HG03439 (cell line): Measurements from ENCODE around the gene ABCF2.

Source experiments
- ATAC-seq: cut with Tn5 transposase; IDR thresholded peaks from one replicate; pipeline ENCODE4 v1.9.1; 2021; ENCODE audit warnings: mild to moderate bottlenecking, moderate library complexity; ENCODE audit not compliant: unreplicated experiment

ABCF2 gene

DNA sequence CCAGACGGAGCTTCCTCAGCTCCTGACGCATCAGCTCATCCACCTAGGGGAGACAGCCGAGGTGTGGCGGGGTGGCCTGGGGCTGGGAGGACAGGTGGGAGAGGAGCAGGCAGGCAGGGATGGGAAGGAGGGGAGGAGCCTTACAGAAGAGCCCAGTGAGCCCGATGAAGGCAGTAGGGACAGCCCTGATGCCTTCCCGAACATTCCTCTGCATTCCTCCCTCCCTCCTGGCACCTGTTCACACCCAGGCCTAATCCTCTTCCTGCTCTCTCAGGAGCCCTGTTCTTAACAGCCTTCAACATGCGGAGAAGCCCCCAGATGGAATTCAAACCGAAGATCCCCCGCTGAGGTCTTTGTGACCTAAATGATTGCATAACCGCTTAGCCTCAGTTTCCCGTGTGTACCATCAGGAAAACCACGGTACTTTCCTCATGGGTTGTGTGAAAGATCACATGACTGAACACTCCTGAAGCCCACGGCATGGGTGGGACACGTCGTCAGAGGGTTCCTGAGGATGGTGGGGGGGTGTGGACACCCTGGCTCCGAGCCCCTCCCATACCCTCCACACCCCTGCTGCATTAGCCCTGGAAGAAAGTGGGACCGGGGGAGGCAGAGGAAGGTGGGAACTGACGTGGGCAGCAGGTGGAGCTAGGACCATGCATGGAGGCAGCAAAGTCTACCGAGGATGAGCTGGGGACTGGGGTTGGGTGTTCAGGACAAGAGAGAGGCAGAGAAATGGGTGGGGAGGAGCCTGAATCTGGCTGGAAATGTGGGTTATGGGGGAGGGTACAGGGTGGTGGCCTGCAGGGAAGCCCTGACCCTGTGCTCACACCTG is 31.2 kb downstream of the ABCF2 start:
- no peak for ATAC-seq

DNA sequence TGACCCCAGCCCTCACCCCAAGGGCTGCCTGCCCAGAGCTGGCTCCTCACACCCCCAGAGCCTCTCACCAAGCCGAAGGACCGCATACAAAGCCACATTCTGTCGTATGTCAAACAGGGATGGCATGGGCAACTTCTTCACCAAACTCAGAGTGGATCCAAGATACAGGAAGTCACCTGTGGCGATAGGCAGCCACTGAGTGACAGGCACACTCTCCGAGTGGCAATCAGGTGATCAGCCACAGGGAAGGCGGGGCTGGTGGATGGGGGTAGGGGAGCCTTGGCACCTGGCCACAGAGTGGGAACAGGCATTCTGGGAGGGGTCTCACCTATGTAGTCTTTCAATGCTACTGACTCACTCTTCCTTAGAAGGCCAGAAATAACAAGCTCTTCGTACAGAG is 32.8 kb downstream of the ABCF2 start:
- ATAC-seq: no peak

DNA sequence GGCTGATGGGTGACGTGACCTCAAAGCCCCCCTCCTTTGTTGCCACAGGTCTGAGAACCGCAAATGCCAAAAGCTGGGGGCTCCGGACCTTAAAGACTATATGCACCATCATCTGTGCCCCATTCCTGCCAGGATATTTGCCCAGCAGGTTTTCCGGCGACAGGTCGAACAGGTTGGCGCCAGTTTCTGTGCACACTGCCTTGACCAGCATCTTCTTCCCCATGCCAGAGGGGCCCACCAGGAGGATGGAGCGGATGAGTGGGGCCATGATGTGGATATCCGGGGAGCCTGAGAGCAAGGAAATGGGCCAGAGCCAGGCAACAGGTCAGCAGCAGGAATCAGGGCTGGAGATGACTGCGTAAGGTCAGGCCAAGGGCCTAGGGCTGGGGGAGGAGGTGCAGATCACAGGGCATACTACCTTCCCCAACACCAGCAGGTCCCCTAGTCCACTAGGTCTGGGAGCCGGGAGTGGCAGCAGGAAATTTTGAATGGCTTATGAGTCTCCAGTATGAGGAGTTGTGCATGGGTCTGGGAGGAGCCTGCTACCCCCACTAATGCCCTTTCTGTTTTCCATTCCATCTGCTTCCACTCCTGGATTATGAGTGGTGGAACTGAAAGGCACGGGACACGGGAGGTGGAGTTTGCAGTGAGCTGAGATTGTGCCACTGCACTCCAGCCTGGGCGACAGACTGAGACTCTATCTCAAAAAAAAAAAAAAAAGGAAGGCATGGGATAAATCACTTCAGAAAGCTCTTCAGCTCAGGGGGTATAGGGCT is 33.6 kb downstream of the ABCF2 start:
- ATAC-seq: no peak

DNA sequence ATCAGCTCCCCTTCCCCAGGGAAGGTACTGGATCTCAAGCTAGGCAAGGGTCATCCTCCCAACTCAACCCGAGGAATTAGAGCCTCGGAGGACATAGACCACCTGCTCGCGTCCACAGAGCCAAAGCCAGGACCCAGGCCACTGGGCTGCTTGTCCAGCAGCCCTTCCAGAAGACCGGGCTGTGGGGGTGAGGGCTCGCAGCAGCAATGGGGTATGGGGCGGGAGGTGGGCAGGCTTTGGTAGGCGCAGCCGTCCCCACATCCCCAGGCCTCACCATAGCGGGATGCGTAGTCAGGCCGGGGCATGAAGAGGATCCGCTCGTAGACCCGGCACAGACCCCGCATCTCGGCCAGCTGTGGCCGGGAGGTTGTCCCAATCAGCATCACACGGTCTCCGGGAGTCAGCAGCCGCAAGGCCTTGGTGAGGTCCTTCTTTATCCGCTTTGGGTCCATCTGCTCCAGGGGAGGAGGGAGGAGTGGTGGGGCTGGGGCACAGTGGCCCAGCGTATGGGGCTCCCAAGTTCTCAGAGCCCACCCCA is 34.9 kb downstream of the ABCF2 start:
- ATAC-seq: no peak

DNA sequence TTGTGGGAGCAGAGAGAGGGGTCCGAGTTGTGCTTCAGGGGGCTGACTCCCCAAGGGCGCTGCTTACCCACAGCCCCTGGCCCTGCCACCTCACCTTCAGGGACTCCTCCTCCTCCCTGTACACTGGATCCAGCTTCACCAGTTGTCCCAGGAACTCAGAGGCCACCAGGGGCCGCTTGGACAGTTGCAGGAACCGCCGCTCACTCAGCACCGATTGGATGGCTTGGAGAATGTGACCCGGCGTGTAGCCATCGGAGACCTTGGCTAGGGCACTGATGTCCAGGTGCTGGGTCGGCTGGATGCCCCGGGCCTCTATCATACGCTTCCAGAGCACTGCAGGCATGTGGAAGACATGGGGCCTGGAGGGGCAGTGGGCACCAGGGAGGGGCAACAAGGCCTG is 35.5 kb downstream of the ABCF2 start:
- no peak for ATAC-seq

DNA sequence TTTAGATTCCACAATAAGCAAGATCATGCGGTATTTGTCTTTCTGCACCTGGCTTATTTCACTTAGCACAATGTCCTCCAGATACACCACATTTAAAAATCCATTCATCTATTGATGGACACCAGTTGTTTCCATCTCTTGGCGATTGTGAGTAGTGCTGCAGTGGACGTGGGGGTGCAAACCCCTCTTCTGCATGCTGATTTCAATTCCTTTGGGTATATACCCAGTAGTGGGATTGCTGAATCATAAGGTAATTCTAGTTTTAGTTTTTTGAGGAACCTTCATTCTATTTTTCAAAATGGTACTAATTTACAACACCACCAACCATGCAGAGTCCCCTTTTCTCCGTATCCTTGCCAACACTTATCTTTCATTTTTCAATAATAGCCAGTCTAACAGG is 38.0 kb downstream of the ABCF2 start:
- no peak for ATAC-seq

DNA sequence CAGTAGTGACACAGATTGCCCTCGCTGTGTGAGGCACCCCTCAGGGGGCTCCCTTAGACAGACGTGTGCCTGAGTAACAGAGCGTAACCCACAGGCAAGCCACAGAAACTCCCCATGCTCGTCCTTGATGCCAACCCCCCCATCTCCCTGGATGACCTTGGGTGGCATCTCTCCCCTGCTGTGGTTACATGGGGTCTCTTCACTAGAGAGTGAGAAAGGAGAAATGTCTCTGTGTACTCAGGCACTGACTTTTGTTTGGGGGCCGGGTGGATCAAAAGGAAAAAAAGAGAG is 38.8 kb downstream of the ABCF2 start:
- no peak for ATAC-seq

DNA sequence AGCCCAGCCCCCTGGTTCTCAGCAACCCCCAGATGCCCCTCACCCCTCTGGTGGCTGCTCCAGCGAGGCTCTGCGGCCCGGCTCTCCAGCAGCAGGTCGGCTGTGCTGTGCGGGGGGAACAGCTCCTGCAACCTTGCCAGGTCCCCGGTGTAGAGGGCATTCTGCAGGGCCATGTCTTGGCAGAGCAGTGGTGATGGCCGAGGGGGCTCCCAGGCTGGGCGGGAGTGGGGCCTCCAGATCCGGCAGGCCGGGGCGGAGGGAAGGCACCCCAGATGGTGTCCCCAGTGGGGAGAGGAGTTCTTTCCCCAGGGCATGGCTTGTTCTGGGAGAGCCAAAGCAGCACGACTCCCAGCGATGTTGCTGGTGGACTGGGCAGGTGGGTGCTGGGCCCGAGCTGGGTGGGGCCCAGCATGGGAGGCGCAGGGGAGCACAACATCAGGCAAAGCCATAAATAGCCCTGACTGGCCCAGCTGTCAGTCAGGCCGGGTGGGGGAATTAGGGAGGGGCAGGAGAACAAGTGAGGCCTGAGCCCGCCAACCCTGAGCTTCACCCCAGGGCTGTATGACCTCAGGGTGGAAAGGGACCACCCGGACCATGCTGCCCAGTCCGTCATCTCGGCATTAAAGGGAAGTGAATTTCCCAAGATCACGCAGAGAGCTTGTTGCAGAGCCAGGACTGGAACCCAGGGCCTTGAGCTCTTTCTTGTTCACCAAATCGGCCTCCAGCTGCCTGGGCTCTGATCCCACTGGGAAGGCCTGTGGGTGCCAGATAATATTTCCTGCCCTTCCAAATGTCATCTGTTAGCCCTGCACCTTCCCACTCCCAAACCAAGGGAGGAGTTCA is 39.4 kb downstream of the ABCF2 start:
- no peak for ATAC-seq

DNA sequence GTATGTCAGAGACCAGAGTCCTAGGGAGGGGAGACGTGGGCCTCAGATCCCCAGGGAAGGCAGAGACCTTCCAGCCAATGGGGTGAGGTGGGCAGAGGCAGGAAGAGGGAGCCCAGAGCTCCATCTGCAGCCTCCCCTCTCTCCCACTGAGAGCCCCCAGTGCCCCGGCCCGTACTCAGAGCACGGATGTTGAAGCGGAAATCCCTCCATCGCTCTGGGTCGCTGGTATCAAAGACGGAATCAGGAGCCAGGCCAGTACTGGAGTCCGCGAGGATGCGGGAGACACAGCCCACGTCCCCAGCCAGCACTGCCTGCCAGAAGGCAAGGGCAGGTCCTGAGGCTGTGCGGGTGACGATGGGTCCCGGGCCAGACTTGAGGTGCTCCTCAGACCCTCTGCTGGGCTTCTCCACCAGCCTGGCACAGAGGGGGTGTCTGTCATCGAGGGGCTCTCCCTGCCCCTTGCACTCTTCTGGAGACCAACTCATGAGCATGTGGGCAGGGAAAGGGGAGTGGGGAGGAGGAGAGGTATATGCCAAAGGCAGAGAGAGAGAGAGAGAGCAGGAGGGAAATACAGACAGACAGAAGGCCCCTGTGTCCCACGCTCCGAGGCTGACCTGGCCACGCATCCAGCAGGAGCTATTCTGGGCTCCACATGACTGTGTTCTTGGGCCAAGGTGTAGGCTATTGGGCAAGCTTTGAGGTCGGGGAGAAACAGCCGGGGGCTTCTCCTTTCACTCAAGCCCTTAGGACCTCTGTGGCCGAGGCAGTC is 40.2 kb downstream of the ABCF2 start, which contains the start of gene ASB10:
Gene ASB10, minus strand, starts transcription at position 611 of the 769 bp plus-strand sequence. Its CDS starts 120 bp downstream, at position 491.
- no peak for ATAC-seq

DNA sequence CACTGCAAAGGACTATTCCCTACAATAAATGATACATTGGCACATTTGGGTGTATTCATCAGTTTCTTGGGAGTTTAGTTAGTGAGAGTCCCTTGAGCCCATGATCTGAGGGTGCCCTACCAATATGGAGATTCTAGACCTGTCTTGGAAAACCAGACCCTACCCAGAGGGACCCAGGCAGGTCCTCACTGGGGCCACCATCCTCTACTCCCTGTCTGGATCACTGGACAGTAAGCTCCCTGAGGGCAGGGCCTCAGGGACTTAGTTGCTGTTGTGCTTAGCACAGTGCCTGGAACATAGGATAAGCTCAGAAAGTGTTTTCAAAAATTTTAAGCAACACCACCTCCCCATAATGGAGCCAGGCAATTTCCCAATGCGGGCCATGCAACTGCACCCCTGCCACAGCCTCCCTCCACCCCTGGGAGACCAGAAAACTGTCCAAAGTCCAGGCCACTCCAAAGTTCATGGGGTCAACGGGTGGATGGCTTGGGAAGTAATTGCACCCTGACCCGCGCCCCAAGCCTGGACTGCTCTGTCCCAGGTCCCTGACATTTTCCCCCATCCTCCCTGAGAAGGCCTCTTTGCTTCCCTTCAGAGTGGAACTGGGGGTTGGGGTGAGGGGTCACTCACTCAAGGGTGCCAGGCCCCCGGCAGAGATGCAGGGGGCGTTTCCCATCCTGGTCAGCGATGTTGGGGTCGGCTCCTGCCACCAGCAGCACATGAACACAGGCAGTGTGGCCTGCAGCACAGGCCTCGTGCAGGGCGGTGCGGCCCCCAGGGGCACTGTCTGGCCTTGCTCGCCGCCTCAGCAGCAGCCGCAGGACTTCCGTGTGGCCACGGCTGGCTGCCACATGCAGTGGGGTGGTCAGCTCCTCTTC is 41.0 kb downstream of the ABCF2 start:
- ATAC-seq: no peak

DNA sequence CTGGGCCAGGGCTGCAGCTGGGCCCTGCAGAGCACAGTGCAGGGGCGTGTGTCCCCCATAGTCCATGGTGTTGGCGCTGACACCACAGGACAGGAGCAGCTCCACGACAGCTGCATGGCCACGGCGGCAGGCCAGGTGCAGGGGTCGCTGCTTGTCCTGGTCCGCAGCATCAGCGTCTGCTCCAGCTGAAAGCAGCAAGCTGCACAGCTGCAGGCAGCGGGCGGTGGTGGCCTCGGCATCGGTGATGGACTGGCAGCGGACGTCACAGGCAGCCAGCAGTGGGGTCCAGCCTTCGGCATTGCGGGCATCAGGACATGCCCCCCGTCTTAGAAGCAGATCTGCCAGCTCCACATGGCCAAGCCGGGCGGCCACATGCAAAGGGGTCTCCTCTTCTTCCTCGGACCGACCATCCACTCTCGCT is 46.0 kb downstream of the ABCF2 start:
- no peak for ATAC-seq

DNA sequence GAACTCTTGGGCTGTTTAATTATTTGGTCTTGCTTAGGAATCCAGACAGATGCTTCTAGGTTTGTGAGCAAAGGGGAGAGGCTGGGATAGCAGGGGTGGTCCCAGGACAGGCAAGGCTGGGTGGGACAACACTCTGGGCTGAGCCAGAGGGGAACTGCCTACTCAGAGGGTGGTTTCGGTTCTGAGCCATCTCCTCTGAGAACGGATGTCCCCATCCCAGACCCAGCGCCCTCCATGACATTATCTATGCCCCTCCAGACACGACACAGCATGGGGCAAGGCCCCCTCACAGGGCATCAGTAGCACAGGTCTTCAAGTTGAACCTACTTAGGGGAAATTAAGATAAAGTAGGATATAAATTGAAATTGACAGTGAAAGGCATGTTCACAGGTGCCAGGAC is 47.1 kb downstream of the ABCF2 start:
- no peak for ATAC-seq

DNA sequence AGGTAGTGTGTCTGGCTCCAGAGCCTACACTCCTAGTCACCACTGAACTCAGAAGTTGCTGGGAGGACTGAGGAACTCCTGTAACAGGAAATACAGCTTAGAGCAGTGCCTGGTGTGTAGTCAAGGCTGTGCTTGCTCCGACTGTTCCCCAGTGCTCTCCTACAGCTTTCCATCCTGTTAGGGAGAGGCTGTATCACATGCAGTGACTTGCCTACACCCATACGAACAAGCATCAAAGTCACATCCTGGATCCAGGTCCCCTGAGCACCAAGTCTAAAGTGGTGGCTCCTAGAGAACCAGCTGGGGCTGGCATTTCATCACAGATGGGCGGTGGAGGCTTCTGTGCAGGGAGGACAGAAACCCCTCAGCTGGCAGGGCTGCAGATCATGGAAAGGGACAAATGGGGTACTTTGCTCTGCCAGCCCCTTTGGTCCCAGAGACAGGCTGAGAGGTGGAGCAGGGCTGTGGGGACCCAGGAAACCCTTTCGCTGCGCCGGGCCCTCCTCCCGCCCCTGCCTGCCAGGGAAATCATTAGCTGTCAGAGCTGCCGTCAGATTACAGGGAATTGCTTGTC is 47.6 kb downstream of the ABCF2 start:
- ATAC-seq: no peak

DNA sequence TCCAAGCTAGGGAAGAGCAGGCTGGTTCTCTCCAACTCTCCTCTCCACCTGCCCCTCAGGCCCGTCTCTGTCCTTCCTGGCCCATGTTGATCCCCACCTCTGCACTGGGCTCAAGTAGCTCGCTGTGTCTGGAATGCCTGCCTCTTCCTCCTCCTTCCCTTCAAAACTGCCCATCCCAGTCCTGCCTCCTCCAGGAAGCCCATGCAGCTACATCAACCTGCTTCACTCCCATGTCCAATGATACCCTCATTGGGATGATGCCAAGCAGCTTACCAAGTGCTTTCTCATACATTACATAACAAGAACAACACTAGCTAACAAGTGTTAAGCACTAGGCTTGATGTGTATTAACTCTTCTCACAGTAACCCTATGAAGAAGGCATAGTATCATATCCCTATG is 48.2 kb downstream of the ABCF2 start:
- no peak for ATAC-seq

DNA sequence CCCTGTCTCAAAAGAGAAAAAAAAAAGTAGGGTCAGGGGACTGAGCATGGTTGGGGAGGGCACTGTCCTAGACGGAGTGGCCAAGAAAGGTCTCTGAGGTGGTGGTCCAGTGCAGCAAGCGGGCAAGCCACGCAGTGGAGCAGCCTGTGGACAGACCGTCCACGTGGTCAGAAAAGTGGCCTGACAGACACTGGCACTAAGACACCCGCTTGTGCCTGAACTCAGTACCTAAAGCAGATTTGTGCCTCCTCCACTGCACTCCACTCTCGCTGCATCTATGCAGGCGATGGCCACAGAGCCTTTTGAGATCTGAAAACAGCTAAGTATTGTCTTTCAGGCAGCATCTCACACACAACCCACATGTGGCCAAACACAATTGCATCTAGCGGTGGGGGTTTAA is 48.8 kb downstream of the ABCF2 start:
- no peak for ATAC-seq

DNA sequence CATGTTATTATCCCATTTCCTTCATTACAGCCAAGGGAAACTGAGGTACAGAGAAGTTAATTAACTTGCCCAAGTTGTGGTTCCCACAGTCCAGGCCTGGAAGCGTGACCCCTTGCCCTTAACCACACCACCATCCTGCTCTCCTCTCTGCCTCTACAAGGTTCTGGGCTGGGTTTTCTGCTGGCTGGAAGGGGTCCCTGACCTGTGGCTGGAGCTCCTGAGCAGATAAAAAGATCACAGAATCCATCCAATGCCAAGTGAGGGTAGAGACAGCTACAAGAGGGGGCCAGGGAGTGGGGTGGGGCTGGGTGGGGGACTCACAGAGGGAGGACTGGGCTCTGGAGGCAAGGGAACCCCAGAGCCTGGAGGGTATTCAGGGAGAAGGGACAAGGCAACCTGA is 49.7 kb downstream of the ABCF2 start:
- no peak for ATAC-seq

DNA sequence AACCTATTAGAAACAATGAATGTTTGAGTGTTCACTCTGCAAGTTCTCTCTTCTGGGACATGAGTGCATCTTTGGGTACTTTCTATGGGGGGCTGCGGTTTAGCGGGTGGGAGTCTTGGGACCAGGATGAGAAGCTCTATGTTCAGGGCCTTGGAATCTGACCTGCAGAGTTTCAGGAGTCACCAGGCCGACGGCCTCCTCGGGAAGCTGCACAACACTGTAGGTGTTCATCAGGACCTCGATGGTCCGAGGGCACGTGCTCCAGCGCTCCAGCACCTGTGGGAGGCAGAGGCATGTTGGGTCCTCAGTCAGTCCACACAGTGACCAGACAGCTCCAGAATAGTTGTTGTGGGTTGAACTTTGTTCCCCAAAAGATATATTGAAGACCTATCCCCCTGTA is 50.6 kb downstream of the ABCF2 start:
- no peak for ATAC-seq

DNA sequence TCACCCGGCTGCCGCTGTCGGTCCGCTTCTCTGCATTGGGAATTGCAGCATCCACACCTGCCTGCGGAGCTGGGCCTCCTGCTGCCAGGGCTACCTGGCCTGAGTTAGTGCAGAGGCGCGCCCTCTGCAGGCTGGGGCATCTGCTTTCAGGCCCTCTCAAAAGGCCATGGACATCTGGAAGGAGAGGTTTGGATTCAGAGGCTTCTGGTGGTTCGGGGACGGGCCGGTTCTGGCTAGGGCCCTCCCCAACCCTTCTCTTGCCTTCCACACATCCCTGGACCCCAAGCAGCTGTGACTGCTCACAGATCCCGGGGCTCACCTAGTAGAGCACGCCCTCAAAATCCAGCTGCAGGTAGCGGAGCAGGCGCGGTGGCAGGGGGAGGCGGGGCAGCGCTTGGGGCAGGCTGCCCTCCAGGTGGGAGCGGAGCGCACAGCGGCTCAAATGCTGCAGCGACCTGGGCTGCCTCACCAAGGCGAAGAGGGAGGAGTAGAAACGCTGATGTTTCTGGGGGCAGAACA is 51.2 kb downstream of the ABCF2 start:
- ATAC-seq: no peak
